KMS-11 (cell line): ENCODE data around the gene PDLIM3.

ENCODE experiments used
- H2AFZ ChIP-seq: fragments of 200-600 bp; sonication (generic); 2 replicates; pipeline ENCODE4 v1.6.1; 2016; ENCODE audit warnings: antibody characterized with exemption, mixed run types, low read depth
- H3K27ac ChIP-seq: fragments of 200-600 bp; sonication (generic); 2 replicates; pipeline ENCODE4 v1.6.1; 2016; ENCODE audit warnings: mild to moderate bottlenecking, mixed run types
- H3K27me3 ChIP-seq: fragments of 200-600 bp; sonication (generic); 2 replicates; pipeline ENCODE4 v1.6.1; 2017; ENCODE audit warnings: mild to moderate bottlenecking, low read depth, mixed run types, moderate library complexity; ENCODE audit not compliant: insufficient read depth
- H3K36me3 ChIP-seq: fragments of 200-600 bp; sonication (generic); 2 replicates; pipeline ENCODE4 v1.6.1; 2017; ENCODE audit warnings: mild to moderate bottlenecking, mixed run types; ENCODE audit not compliant: insufficient read depth
- H3K4me1 ChIP-seq: fragments of 200-600 bp; sonication (generic); 2 replicates; pipeline ENCODE4 v1.6.1; 2016; ENCODE audit warnings: mild to moderate bottlenecking, low read depth, mixed run types; ENCODE audit not compliant: poor library complexity, severe bottlenecking
- H3K4me2 ChIP-seq: fragments of 200-600 bp; sonication (generic); 2 replicates; pipeline ENCODE4 v1.7.0; 2016; ENCODE audit warnings: mild to moderate bottlenecking, mixed run types
- H3K4me3 ChIP-seq: fragments of 200-600 bp; sonication (generic); IDR thresholded peaks from 2 replicates; pipeline ENCODE4 v1.6.1; 2017; ENCODE audit warnings: low read depth, low read length, mixed read lengths; ENCODE audit not compliant: insufficient read depth
- H3K79me2 ChIP-seq: fragments of 200-600 bp; sonication (generic); 2 replicates; pipeline ENCODE4 v1.6.1; 2016; ENCODE audit warnings: low read depth, mixed run types; ENCODE audit not compliant: insufficient read depth
- H3K9ac ChIP-seq: fragments of 200-600 bp; sonication (generic); 2 replicates; pipeline ENCODE4 v1.6.1; 2016; ENCODE audit warnings: mild to moderate bottlenecking, mixed run types
- H4K20me1 ChIP-seq: fragments of 200-600 bp; sonication (generic); 2 replicates; pipeline ENCODE4 v1.6.1; 2016; ENCODE audit warnings: mild to moderate bottlenecking, mixed run types; ENCODE audit not compliant: insufficient read depth
- CTCF ChIP-seq: fragments of 200-600 bp; sonication (generic); conservative IDR thresholded peaks from 2 replicates; pipeline ENCODE4 v1.6.1; 2017; ENCODE audit warnings: low read depth, mild to moderate bottlenecking, antibody characterized with exemption, low read length, moderate library complexity, mixed read lengths

PDLIM3 gene

GRCh38 chr4:185502386-185502785 is 32.9 kb downstream of the PDLIM3 start:
- no peaks in the 10 kb centered on the region for H3K79me2 ChIP-seq
- peak overlapping the region; percentile 5; the same call in 1 of the 2 replicates for H2AFZ ChIP-seq

GRCh38 chr4:185500576-185500975 is 34.7 kb downstream of the PDLIM3 start:
- no peak overlapping the region for H2AFZ ChIP-seq
- H4K20me1 ChIP-seq: no peaks in the 10 kb centered on the region
- H3K27me3 ChIP-seq: no peaks in the 10 kb centered on the region
- no peaks in the 10 kb centered on the region for H3K36me3 ChIP-seq
- no peak overlapping the region for H3K4me2 ChIP-seq
- TF ChIP-seq CTCF: no peak
- no peaks in the 10 kb centered on the region for H3K79me2 ChIP-seq
- H3K27ac ChIP-seq: no peak overlapping the region
- no peak overlapping the region for H3K9ac ChIP-seq
- no peak overlapping the region for H3K4me3 ChIP-seq
- peaks cover 27% of the 10 kb centered on the region for H3K4me1 ChIP-seq

More at GRCh38 chr4:185502386-185502785, 32.9 kb downstream of the PDLIM3 start:
- Histone ChIP-seq H4K20me1 (no peaks in the 10 kb centered on the region), H3K4me3 (no peak overlapping the region), H3K36me3 (no peaks in the 10 kb centered on the region), H3K4me1 (peaks cover 28% of the 10 kb centered on the region), H3K9ac (peak overlapping the region; percentile 20; the same call in 1 of the 2 replicates), H3K27me3 (no peaks in the 10 kb centered on the region), H3K27ac (peak overlapping the region; percentile 73), H3K4me2 (peak overlapping the region; percentile 49)
- no peak for TF ChIP-seq CTCF

GRCh38 chr4:185500035-185500434 is 35.3 kb downstream of the PDLIM3 start:
- H3K4me3 ChIP-seq: no peak overlapping the region
- TF ChIP-seq CTCF: no peak
- H3K36me3 ChIP-seq: no peaks in the 10 kb centered on the region
- no peaks in the 10 kb centered on the region for H3K27me3 ChIP-seq
- no peak overlapping the region for H2AFZ ChIP-seq
- H4K20me1 ChIP-seq: no peaks in the 10 kb centered on the region
- H3K9ac ChIP-seq: no peak overlapping the region
- no peaks in the 10 kb centered on the region for H3K79me2 ChIP-seq
- H3K4me2 ChIP-seq: no peak overlapping the region
- H3K4me1 ChIP-seq: peaks cover 27% of the 10 kb centered on the region
- no peak overlapping the region for H3K27ac ChIP-seq

DNA sequence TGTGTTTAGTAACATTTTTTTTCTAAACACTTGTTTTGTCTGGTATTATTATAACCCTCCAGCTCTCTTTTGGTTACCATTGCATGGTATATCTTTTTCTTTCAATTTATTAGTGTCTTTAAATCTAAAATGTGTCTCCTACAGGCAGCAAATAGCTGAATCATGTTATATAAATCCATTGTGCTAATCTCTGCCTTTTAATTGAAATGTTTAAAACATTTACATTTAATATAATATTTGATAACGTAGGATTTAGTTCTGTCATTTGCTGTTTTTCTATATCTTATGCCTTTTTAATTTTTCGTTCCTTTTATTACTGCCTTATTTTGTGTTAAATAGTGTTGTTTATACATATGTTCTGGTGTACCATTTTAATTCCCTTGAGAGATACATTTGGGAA is 46.7 kb downstream of the PDLIM3 start:
- no peak for TF ChIP-seq CTCF
- Histone ChIP-seq H3K36me3 (no peaks in the 10 kb centered on the region), H3K27ac (no peak overlapping the region), H2AFZ (no peak overlapping the region), H3K4me2 (no peak overlapping the region), H3K4me3 (no peak overlapping the region), H3K79me2 (no peaks in the 10 kb centered on the region), H3K4me1 (peaks cover 14% of the 10 kb centered on the region), H3K9ac (no peak overlapping the region), H4K20me1 (no peaks in the 10 kb centered on the region), H3K27me3 (no peaks in the 10 kb centered on the region)

GRCh38 chr4:185481401-185481800 is 53.9 kb downstream of the PDLIM3 start:
- peak overlapping the region; percentile 47; the same call in 1 of the 2 replicates for H2AFZ ChIP-seq
- peak overlapping the region; percentile 60 for H3K27ac ChIP-seq
- peak overlapping the region; percentile 98 for H3K4me2 ChIP-seq
- H3K36me3 ChIP-seq: no peaks in the 10 kb centered on the region
- TF ChIP-seq CTCF: no peak
- H3K4me3 ChIP-seq: no peak overlapping the region
- H4K20me1 ChIP-seq: no peaks in the 10 kb centered on the region
- peaks cover 69% of the 10 kb centered on the region for H3K4me1 ChIP-seq
- H3K9ac ChIP-seq: peak overlapping the region; percentile 45; the same call in 1 of the 2 replicates
- no peaks in the 10 kb centered on the region for H3K27me3 ChIP-seq
- no peaks in the 10 kb centered on the region for H3K79me2 ChIP-seq
